B cell (primary cell): ENCODE results near the gene RNFT2. TPM values are rescaled to one million over a fixed set of nuclear protein-coding genes. Genes with fewer than 3 reads are reported as not detected.

Source experiments
- ATAC-seq: fragments of 200-7000 bp; cut with Tn5 transposase; one replicate; pipeline ENCODE4 v1.10.0; 2021; ENCODE audit warnings: low read depth, mild to moderate bottlenecking, moderate number of reproducible peaks, moderate library complexity
- CTCF ChIA-PET: fragments of 350-600 bp; sonication (Branson Sonifier 250); formaldehyde crosslinking; loops from one replicate; lab custom pipeline; 2021; ENCODE audit warnings: antibody characterized with exemption, inconsistent platforms; lab: Charles Lee
- POLR2A ChIA-PET: fragments of 350-600 bp; sonication (Branson Sonifier 250); formaldehyde crosslinking; loops from one replicate; lab custom pipeline; 2021; ENCODE audit warnings: antibody characterized with exemption; lab: Charles Lee
- DNase-seq: peaks from one replicate; pipeline ENCODE4 v3.0.0; 2013
- H2AFZ ChIP-seq: 2 replicates; pipeline ENCODE4 v1.6.1; 2012; ENCODE audit warnings: mild to moderate bottlenecking, low read depth, low read length; ENCODE audit not compliant: insufficient read depth, poor library complexity, severe bottlenecking
- H3K27ac ChIP-seq, 2 donors: 1 replicate in 1 of 2; 2 replicates in 1 of 2; pipeline ENCODE4 v1.5.1; 2012 to 2013; ENCODE audit warnings: low read length in 2 of 2, mild to moderate bottlenecking in 2 of 2, moderate library complexity in 1 of 2
- H3K27me3 ChIP-seq, 4 experiments: fragments of 200-600 bp in 1 of 4; sonication (generic) in 1 of 4; replicated peaks in 1 of 4; 1 replicate in 2 of 4; 2 replicates in 2 of 4; pipeline versions ENCODE4 v1.6.1 to v1.7.0; 2013 to 2016; ENCODE audit warnings: low read length in 3 of 4, mild to moderate bottlenecking in 2 of 4, mixed read lengths in 1 of 4, moderate library complexity in 1 of 4; ENCODE audit not compliant: insufficient read depth in 4 of 4, control insufficient read depth in 3 of 4; ENCODE audit errors: control extremely low read depth in 1 of 4
- H3K36me3 ChIP-seq, 2 experiments: replicated peaks in 1 of 2; 1 replicate in 1 of 2; 2 replicates in 1 of 2; pipeline versions ENCODE4 v1.6.1 to v1.7.1; 2013; ENCODE audit warnings: low read length in 1 of 2; ENCODE audit not compliant: insufficient read depth in 2 of 2, control insufficient read depth in 1 of 2; ENCODE audit errors: control extremely low read depth in 1 of 2, extremely low read depth in 1 of 2
- H3K4me1 ChIP-seq, 2 donors: fragments of 200-600 bp in 1 of 2; sonication (generic) in 1 of 2; 1 replicate in 1 of 2; 2 replicates in 1 of 2; pipeline versions ENCODE4 v1.5.1 to v1.6.1; 2013 to 2017; ENCODE audit warnings: low read length in 2 of 2; ENCODE audit not compliant: control insufficient read depth in 2 of 2, insufficient read depth in 2 of 2
- H3K4me2 ChIP-seq: replicated peaks from 2 replicates; pipeline ENCODE3; 2012; ENCODE audit warnings: mild to moderate bottlenecking, low read depth, low read length; ENCODE audit not compliant: poor library complexity, severe bottlenecking
- H3K4me3 ChIP-seq, 5 experiments: fragments of 200-600 bp in 1 of 5; sonication (generic) in 1 of 5; 1 replicate in 3 of 5; 2 replicates in 2 of 5; pipeline versions ENCODE4 v1.5.1 to v1.7.0; 2011 to 2016; ENCODE audit warnings: low read length in 4 of 5, mild to moderate bottlenecking in 4 of 5, low read depth in 2 of 5, control low read depth in 1 of 5, moderate library complexity in 1 of 5; ENCODE audit not compliant: insufficient read depth in 1 of 5; ENCODE audit errors: control extremely low read depth in 1 of 5, extremely low read depth in 1 of 5
- H3K79me2 ChIP-seq: fragments of 200-600 bp; sonication (generic); one replicate; pipeline ENCODE4 v1.6.0; 2016; ENCODE audit warnings: low read length; ENCODE audit not compliant: control insufficient read depth, insufficient read depth
- H3K9ac ChIP-seq: fragments of 200-600 bp; sonication (generic); 2 replicates; pipeline ENCODE4 v1.6.1; 2017; ENCODE audit warnings: mild to moderate bottlenecking, low read length, moderate library complexity
- H3K9me3 ChIP-seq, 3 donors: one replicate each; pipeline versions ENCODE4 v1.6.1 to v1.7.1; 2013; ENCODE audit warnings: low read length in 2 of 3; ENCODE audit not compliant: control insufficient read depth in 2 of 3, insufficient read depth in 1 of 3; ENCODE audit errors: control extremely low read depth in 1 of 3
- H4K20me1 ChIP-seq: 2 replicates; pipeline ENCODE4 v1.6.0; 2012; ENCODE audit warnings: mild to moderate bottlenecking, low read length; ENCODE audit not compliant: insufficient read depth, control insufficient read depth, poor library complexity, severe bottlenecking
- H3K27ac Mint-ChIP-seq: one replicate; pipeline ENCODE4 v1.8.0; 2021; ENCODE audit warnings: mixed read lengths
- H3K27me3 Mint-ChIP-seq: one replicate; pipeline ENCODE4 v1.8.0; 2021; ENCODE audit warnings: mixed read lengths
- H3K4me1 Mint-ChIP-seq: one replicate; pipeline ENCODE4 v1.8.0; 2021; ENCODE audit warnings: mixed read lengths
- H3K4me3 Mint-ChIP-seq: one replicate; pipeline ENCODE4 v1.8.0; 2021; ENCODE audit warnings: mixed read lengths
- H3K9me3 Mint-ChIP-seq: one replicate; pipeline ENCODE4 v1.8.0; 2022; ENCODE audit warnings: mixed read lengths; ENCODE audit not compliant: insufficient read depth
- CTCF ChIP-seq: fragments of 200-600 bp; IDR thresholded peaks from one replicate; pipeline ENCODE4 v1.8.0; 2022; ENCODE audit warnings: antibody characterized with exemption, mild to moderate bottlenecking
- EZH2 ChIP-seq: IDR thresholded peaks from 2 replicates; pipeline ENCODE4 v1.6.1; 2012; ENCODE audit warnings: borderline replicate concordance, low read depth, mild to moderate bottlenecking, moderate library complexity, low read length; ENCODE audit not compliant: insufficient read depth, poor library complexity, severe bottlenecking
- WGBS: methylation state at CpG from one replicate; pipeline ENCODE4 v1.1.5; 2013; ENCODE audit warnings: missing lambda C conversion rate; ENCODE audit not compliant: insufficient coverage; 5-methylcytosine and 5-hydroxymethylcytosine counted together
- intact Hi-C: fragments of 100-400 bp; cut with micrococcal nuclease; formaldehyde crosslinking; loops from one replicate; pipeline ENCODE4 v1.10.0; 2022
- polyA plus RNA-seq: library from polyadenylated mRNA; depleted of rRNA; stranded (reverse); fragments of >200 nt; gene quantifications from 2 replicates; pipeline ENCODE4 v1.2.3, GENCODE V29; 2012
- total RNA-seq, 2 donors: library from RNA; stranded (reverse); fragments of 120-200 nt in 1 of 2; gene quantifications; 1 replicate in 1 of 2; 2 replicates in 1 of 2; pipeline versions ENCODE4 v1.2.3 to v1.2.4, GENCODE V29; 2013 to 2022

The RNFT2 gene
- total and polyA plus RNA-seq, 2 donors (not counting 1 experiment from before 2014, with no cell fraction given) = 5.2 to 18.2 TPM

GRCh38 chr12:116707751-116708150 lies 30.4 kb upstream of the RNFT2 start:
- no peak for ATAC-seq
- Mint-ChIP-seq H3K27ac (no peak overlapping the region), H3K9me3 (no peaks in the 10 kb centered on the region), H3K4me3 (peak overlapping the region; percentile 7), H3K4me1 (peaks cover 25% of the 10 kb centered on the region), H3K27me3 (peaks cover 12% of the 10 kb centered on the region)
- Histone ChIP-seq H3K4me2 (peak overlapping the region; percentile 21), H3K4me1 (peaks cover 20 to 24% of the 10 kb centered on the region in 2 donors), H3K79me2 (no peaks in the 10 kb centered on the region), H3K27me3 (peaks cover 0 to 8% (median 3%) of the 10 kb centered on the region in 4 experiments), H3K36me3 (no peaks in the 10 kb centered on the region), H4K20me1 (no peaks in the 10 kb centered on the region), H3K4me3 (no peak overlapping the region), H3K9ac (no peak overlapping the region), H2AFZ (peak overlapping the region; percentile 21), H3K27ac (no peak overlapping the region), H3K9me3 (no peaks in the 10 kb centered on the region)
- ChIA-PET POLR2A (interaction anchor here (0.7 kb wide), 1 partner anchor 127 kb away, joined by 3 read pairs; no protein-coding TSS in a partner anchor), CTCF (interaction anchor here (2.1 to 3.1 kb wide), 6 partner anchors 8 to 710 kb away, joined by 8 to 69 read pairs (median 14); partner anchors contain the start of gene HRK)
- DNase-seq = peak; percentile 22
- WGBS = 13% methylated on average over 8 of the region's 9 CpGs
- intact Hi-C loops = loop anchor here (5.0 to 10.0 kb wide), 3 partner anchors 433 to 643 kb away; partner anchors contain the start of gene MED13L
- TF ChIP-seq EZH2 = no peak
- no peak for TF ChIP-seq CTCF
